ENCODE measurements around the gene SPATA4. TPM values are rescaled to one million over a fixed set of nuclear protein-coding genes. Genes with fewer than 3 reads are reported as not detected.

The SPATA4 gene
- total and polyA plus RNA-seq, 2 of the 13 experiments (the other 11 are each of a cell fraction or from before 2014, with no cell fraction given) = not detected

- TF ChIP-seq, protein P1, sequence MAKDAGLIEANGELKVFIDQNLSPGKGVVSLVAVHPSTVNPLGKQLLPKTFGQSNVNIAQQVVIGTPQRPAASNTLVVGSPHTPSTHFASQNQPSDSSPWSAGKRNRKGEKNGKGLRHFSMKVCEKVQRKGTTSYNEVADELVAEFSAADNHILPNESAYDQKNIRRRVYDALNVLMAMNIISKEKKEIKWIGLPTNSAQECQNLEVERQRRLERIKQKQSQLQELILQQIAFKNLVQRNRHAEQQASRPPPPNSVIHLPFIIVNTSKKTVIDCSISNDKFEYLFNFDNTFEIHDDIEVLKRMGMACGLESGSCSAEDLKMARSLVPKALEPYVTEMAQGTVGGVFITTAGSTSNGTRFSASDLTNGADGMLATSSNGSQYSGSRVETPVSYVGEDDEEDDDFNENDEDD (CRISPR knock-in tag; IDR thresholded peaks at IDR 0.05; ENCODE audit: borderline replicate concordance) = peak; percentile 54; the same call in 1 of the 2 replicates
- TF ChIP-seq MEF2D (CRISPR knock-in tag; IDR thresholded peaks at IDR 0.05) (no peak), RXRB (CRISPR knock-in tag; IDR thresholded peaks at IDR 0.05; ENCODE audit: borderline replicate concordance) (no peak), ZMYM4 (CRISPR knock-in tag; IDR thresholded peaks at IDR 0.05) (peak; percentile 92), REL (CRISPR knock-in tag; conservative IDR thresholded peaks at IDR 0.05) (no peak), PCBP1 (IDR thresholded peaks at IDR 0.05; ENCODE audit: borderline replicate concordance, low read depth, low read length) (no peak), RXRA (CRISPR knock-in tag; IDR thresholded peaks at IDR 0.05) (peak; percentile 56; the same call in 1 of the 2 replicates), GPN1 (CRISPR knock-in tag; IDR thresholded peaks at IDR 0.05; ENCODE audit: borderline replicate concordance) (no peak), SP140L (CRISPR knock-in tag; IDR thresholded peaks at IDR 0.05; ENCODE audit: borderline replicate concordance) (no peak), ZKSCAN5 (CRISPR knock-in tag; IDR thresholded peaks at IDR 0.05) (no peak), YEATS2 (CRISPR knock-in tag; IDR thresholded peaks at IDR 0.05; ENCODE audit: borderline replicate concordance) (peak; percentile 29; the same call in 1 of the 2 replicates), ZNF530 (CRISPR knock-in tag; IDR thresholded peaks at IDR 0.05; ENCODE audit: low read depth) (no peak), NKX3-1 (CRISPR knock-in tag; IDR thresholded peaks at IDR 0.05) (0 out of 2 replicates have a peak, but pooled peaks have one; percentile 22), HOXA3 (CRISPR knock-in tag; IDR thresholded peaks at IDR 0.05) (peak; percentile 58), RNF219 (CRISPR knock-in tag; IDR thresholded peaks at IDR 0.05) (no peak), NFRKB (IDR thresholded peaks at IDR 0.05) (no peak), ZNF207 (IDR thresholded peaks at IDR 0.05; ENCODE audit: borderline replicate concordance) (no peak), ZNF746 (CRISPR knock-in tag; IDR thresholded peaks at IDR 0.05) (no peak), ZNF614 (CRISPR knock-in tag; IDR thresholded peaks at IDR 0.05; ENCODE audit: borderline replicate concordance) (peak; percentile 68; the same call in 1 of the 2 replicates)
- TF ChIP-seq, protein P2, sequence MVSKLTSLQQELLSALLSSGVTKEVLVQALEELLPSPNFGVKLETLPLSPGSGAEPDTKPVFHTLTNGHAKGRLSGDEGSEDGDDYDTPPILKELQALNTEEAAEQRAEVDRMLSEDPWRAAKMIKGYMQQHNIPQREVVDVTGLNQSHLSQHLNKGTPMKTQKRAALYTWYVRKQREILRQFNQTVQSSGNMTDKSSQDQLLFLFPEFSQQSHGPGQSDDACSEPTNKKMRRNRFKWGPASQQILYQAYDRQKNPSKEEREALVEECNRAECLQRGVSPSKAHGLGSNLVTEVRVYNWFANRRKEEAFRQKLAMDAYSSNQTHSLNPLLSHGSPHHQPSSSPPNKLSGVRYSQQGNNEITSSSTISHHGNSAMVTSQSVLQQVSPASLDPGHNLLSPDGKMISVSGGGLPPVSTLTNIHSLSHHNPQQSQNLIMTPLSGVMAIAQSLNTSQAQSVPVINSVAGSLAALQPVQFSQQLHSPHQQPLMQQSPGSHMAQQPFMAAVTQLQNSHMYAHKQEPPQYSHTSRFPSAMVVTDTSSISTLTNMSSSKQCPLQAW (CRISPR knock-in tag; IDR thresholded peaks at IDR 0.05) = peak; percentile 46; the same call in 1 of the 2 replicates
- TF ChIP-seq, protein P3, sequence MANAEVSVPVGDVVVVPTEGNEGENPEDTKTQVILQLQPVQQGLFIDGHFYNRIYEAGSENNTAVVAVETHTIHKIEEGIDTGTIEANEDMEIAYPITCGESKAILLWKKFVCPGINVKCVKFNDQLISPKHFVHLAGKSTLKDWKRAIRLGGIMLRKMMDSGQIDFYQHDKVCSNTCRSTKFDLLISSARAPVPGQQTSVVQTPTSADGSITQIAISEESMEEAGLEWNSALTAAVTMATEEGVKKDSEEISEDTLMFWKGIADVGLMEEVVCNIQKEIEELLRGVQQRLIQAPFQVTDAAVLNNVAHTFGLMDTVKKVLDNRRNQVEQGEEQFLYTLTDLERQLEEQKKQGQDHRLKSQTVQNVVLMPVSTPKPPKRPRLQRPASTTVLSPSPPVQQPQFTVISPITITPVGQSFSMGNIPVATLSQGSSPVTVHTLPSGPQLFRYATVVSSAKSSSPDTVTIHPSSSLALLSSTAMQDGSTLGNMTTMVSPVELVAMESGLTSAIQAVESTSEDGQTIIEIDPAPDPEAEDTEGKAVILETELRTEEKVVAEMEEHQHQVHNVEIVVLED (CRISPR knock-in tag; IDR thresholded peaks at IDR 0.05; ENCODE audit: borderline replicate concordance) = peak; percentile 47; the same call in 1 of the 2 replicates
These were observed at the start of gene SPATA4 (continued) for GRCh38 chr4:176195184-176195978.
